Measurements from ENCODE around the gene FRMD5.

FRMD5 gene

GRCh38 chr15:43919540-43920253, 275.4 kb downstream of the FRMD5 start:
- no peak for DNase-seq

GRCh38 chr15:43918717-43919116, 276.4 kb downstream of the FRMD5 start:
- DNase-seq: no peak

- no peak for DNase-seq
These were observed 278.8 kb downstream of the FRMD5 start for GRCh38 chr15:43916326-43916660.

- no peak for DNase-seq
These were observed 279.3 kb downstream of the FRMD5 start for GRCh38 chr15:43915631-43916325.

GRCh38 chr15:43913941-43914340, 281.1 kb downstream of the FRMD5 start:
- no peak for DNase-seq

GRCh38 chr15:43913026-43913780, 281.9 kb downstream of the FRMD5 start:
- no peak for DNase-seq

- DNase-seq: no peak
These were observed 282.9 kb downstream of the FRMD5 start for GRCh38 chr15:43912208-43912607.

- no peak for DNase-seq
These were observed 283.8 kb downstream of the FRMD5 start for GRCh38 chr15:43911235-43911781.

GRCh38 chr15:43908516-43909050, 286.5 kb downstream of the FRMD5 start:
- DNase-seq: no peak

- no peak for DNase-seq
These were observed 289.3 kb downstream of the FRMD5 start for GRCh38 chr15:43905755-43906154.

GRCh38 chr15:43903864-43904290, 291.2 kb downstream of the FRMD5 start:
- DNase-seq: peak; percentile 0

GRCh38 chr15:43901495-43901894, 293.6 kb downstream of the FRMD5 start:
- no peak for DNase-seq

GRCh38 chr15:43900996-43901395, 294.1 kb downstream of the FRMD5 start:
- DNase-seq: no peak

GRCh38 chr15:43899928-43900327, 295.1 kb downstream of the FRMD5 start:
- DNase-seq: no peak

GRCh38 chr15:43898891-43899290, 296.2 kb downstream of the FRMD5 start:
- no peak for DNase-seq

- DNase-seq: no peak
These were observed 298.5 kb downstream of the FRMD5 start for GRCh38 chr15:43896543-43896942.

GRCh38 chr15:43895586-43895985, 299.5 kb downstream of the FRMD5 start:
- DNase-seq: no peak

- DNase-seq: no peak
These were observed 301.1 kb downstream of the FRMD5 start for GRCh38 chr15:43893956-43894355.

- DNase-seq: no peak
These were observed 306.0 kb downstream of the FRMD5 start for GRCh38 chr15:43889042-43889441.

GRCh38 chr15:43887901-43888300, 307.2 kb downstream of the FRMD5 start:
- no peak for DNase-seq

GRCh38 chr15:43886558-43886957, 308.5 kb downstream of the FRMD5 start:
- DNase-seq: no peak

GRCh38 chr15:43883571-43883970, 311.5 kb downstream of the FRMD5 start:
- no peak for DNase-seq

- no peak for DNase-seq
These were observed 313.1 kb downstream of the FRMD5 start for GRCh38 chr15:43881944-43882343.
